H1 (cell line): ENCODE data around the gene ENKD1. TPM values are rescaled to one million over a fixed set of nuclear protein-coding genes. Genes with fewer than 3 reads are reported as not detected.

Experiments
- BACH1 ChIP-seq: IDR thresholded peaks from 2 replicates; pipeline ENCODE4 v1.6.1; 2012; ENCODE audit warnings: low read length, improper control_type of control experiment
- CEBPB ChIP-seq: IDR thresholded peaks from 2 replicates; pipeline ENCODE4 v1.6.1; 2012; ENCODE audit warnings: low read depth, low read length
- CHD7 ChIP-seq: fragments of 300-600 bp; sonication (generic); IDR thresholded peaks from 2 replicates; pipeline ENCODE4 v1.7.1; 2012; ENCODE audit warnings: low read length, moderate library complexity, mild to moderate bottlenecking, inconsistent platforms; ENCODE audit not compliant: insufficient replicate concordance
- MAFK ChIP-seq: IDR thresholded peaks from 2 replicates; pipeline ENCODE4 v1.6.1; 2012; ENCODE audit warnings: low read depth, mild to moderate bottlenecking, improper control_type of control experiment, low read length
- POU5F1 ChIP-seq: IDR thresholded peaks from 2 replicates; pipeline ENCODE4 v1.6.1; 2011; ENCODE audit warnings: low read depth, mild to moderate bottlenecking, low read length, moderate library complexity
- RAD21 ChIP-seq, 2 experiments: IDR thresholded peaks in 1 of 2; conservative IDR thresholded peaks in 1 of 2; 2 replicates each; pipeline ENCODE4 v1.6.1; 2011; ENCODE audit warnings: low read depth in 2 of 2, low read length in 2 of 2, improper control_type of control experiment in 1 of 2, inconsistent platforms in 1 of 2, mild to moderate bottlenecking in 1 of 2, moderate library complexity in 1 of 2
- SAP30 ChIP-seq: fragments of 300-600 bp; sonication (generic); IDR thresholded peaks from 2 replicates; pipeline ENCODE4 v1.7.1; 2012; ENCODE audit warnings: low read length, moderate library complexity, mild to moderate bottlenecking, inconsistent platforms; ENCODE audit not compliant: insufficient read depth, insufficient replicate concordance
- SIN3A ChIP-seq, 2 experiments: IDR thresholded peaks in 1 of 2; conservative IDR thresholded peaks in 1 of 2; 2 replicates each; pipeline ENCODE4 v1.6.1; 2011 to 2012; ENCODE audit warnings: low read length in 2 of 2, improper control_type of control experiment in 1 of 2, low read depth in 1 of 2, mild to moderate bottlenecking in 1 of 2
- TAF7 ChIP-seq: optimal IDR thresholded peaks from 2 replicates; pipeline ENCODE3; 2011; ENCODE audit warnings: low read depth, mild to moderate bottlenecking, inconsistent platforms, low read length, moderate library complexity, borderline replicate concordance
- polyA plus RNA-seq, 7 experiments: library from polyadenylated mRNA; depleted of rRNA in 3 of 7; stranded (reverse) in 5 of 7; unstranded in 2 of 7; fragments of >200 nt in 5 of 7; fragments of 200-250 nt in 2 of 7; gene quantifications; 1 replicate in 5 of 7; 2 replicates in 1 of 7; 4 replicates in 1 of 7; pipeline versions ENCODE4 v1.2.1 to v1.2.3, GENCODE V29; 2011 to 2013; ENCODE audit warnings: missing spikeins in 2 of 7, mixed read lengths in 2 of 7
- total RNA-seq: library from RNA; stranded (reverse); fragmentation: NEBNext Ultra II Directional; extraction: Animal tissue kit (Norgen Biotek cat#: 25700); gene quantifications from 2 replicates; pipeline ENCODE4 v1.2.1, GENCODE V29; 2021

Gene ENKD1
- total and polyA plus RNA-seq, 2 of the 8 experiments (the other 6 are each of a cell fraction or from before 2014, with no cell fraction given) = 12.9 to 16.1 TPM

- TF ChIP-seq CHD7 (no peak), RAD21 (IDR thresholded peaks at IDR 0.05 in 1 of 2, conservative IDR thresholded peaks at IDR 0.05 in 1 of 2; ENCODE audit: low read depth in 2 of 2, low read length in 2 of 2) (no peak), TAF7 (no peak), POU5F1 (no peak), BACH1 (no peak), MAFK (no peak), SIN3A (conservative IDR thresholded peaks at IDR 0.05 in 1 of 2, IDR thresholded peaks at IDR 0.05 in 1 of 2; ENCODE audit: low read depth in 1 of 2, low read length in 2 of 2) (no peak), SAP30 (no peak), CEBPB (no peak)
- TF ChIP-seq, all 59 proteins: peak for 0
These were observed 38.3 kb downstream of the ENKD1 start (continued) for GRCh38 chr16:67628216-67628615.
